A204.1 (cell line): ENCODE measurements around the gene CCDC127.
"Not testable (repeated sequence)": the region's sequence is repeated elsewhere in the genome, so short reads cannot be mapped to it uniquely, and the experiment has no call there.

Experiments
- FAIRE-seq: peaks from 2 replicates; lab custom pipeline; 2012; peaks lifted over from hg19 to GRCh38; lab: Jason Lieb, UNC

Gene CCDC127

DNA sequence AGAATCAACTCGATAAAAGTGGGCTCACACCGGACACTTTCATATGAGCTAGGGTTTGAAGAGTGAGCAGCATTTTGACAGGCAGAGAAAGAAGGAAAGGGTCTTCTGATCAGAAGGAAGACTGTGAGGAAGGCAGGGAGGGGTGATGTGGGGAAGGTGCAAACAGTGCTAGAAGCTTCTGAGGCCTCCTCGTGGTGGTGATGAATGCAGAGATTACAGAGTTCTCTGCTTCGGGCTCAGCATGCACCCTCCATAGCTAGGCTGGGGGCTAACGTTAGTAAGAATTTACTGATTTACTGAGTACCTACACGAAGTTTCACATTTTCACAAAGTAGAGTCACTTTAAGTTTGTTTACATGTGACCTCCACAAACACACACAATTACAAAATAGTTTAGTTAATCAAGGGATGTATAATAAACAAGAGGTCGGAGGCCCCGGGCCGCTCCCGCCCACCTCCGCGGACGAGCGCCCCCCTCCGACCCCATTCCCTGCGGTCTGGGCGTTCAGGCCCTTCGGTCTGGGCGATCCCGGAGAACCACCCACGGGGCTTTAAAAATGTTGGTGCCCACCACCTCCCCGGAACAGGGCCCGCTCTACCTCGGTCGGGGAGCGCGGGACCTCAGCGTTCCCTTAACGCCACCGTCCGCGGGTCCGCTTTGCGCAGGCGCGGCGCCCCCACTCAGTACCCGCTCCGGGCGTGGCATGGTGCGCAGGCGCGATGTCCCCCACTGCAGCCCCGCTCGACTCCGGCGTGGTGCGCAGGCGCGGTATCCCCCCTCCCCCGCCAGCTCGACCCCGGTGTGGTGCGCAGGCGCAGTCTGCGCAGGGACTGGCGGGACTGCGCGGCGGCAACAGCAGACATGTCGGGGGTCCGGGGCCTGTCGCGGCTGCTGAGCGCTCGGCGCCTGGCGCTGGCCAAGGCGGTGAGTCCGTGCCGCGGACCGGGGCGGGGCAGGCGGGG lies at the start of gene CCDC127, which contains the start of gene SDHA:
Gene CCDC127, minus strand, starts transcription at position 660 of the 963 bp plus-strand sequence. CDS start 1,304 bp downstream, outside the sequence.
Gene SDHA, plus strand, starts transcription at position 827 of the 963 bp plus-strand sequence. Its CDS starts 36 bp downstream, at position 863.
- not testable (repeated sequence) for FAIRE-seq

DNA sequence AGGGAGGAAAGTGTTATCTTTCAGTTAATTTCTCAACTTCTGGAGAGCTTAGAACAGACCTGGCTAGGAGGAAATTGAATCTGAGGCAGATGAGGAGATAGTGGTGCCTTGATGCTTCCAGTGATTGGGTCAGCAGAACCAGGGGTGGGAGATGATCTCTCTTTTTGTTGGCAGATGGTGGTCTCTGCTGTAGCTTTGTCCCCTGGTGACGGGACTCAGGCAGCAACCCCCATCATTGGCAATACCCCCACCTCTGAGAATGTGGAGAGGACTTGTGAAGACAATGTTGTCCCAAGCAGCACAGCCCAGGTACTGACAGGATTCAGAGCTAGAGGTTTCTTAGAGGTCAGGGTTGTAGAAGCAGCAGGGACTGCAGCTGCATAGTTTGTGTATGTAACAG lies 49.8 kb upstream of the CCDC127 start:
- no peak for FAIRE-seq

GRCh38 chr5:266311-267026 lies 48.5 kb upstream of the CCDC127 start:
- FAIRE-seq = not testable (repeated sequence)

- no peak for FAIRE-seq
Observed at GRCh38 chr5:264338-264737, 46.4 kb upstream of the CCDC127 start.

GRCh38 chr5:263275-263974 lies 45.5 kb upstream of the CCDC127 start:
- FAIRE-seq = not testable (repeated sequence)

DNA sequence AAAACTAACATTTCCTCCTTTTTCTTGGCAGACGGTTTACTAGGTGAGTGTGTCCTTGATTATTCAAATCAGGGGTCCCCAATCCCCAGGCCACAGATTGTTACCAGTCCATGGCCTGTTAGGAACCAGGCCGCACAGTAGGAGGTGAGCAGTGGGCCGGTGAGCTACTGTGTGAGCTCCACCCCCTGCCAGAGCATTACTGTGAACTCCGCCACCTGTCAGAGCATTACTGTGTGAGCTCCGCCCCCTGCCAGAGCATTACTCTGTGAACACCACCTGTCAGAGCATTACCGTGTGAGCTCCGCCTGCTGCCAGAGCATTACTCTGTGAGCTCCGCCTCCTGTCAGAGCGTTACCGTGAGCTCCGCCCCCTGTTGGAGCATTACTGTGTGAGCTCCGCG lies 39.2 kb upstream of the CCDC127 start:
- no peak for FAIRE-seq

GRCh38 chr5:256347-256746 lies 38.4 kb upstream of the CCDC127 start:
- not testable (repeated sequence) for FAIRE-seq

DNA sequence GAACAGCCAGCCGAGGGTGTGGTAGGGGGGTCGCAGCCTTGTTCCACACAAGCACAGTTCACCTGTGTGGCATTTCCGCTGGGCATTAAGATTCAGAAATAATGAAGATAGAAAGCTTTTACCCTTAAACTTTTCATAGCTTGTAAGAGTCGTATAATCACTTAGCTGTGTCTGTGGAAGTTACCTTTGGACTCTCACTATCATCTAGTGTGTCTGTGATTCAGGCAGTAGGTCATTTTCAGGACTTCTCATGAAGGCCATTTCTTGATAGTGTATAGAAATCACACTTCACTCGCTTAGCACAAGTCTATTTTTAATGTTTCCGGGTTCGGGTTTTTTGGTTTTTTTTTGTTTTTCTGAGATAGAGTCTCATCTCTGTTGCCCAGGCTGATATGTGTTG lies 37.2 kb upstream of the CCDC127 start:
- FAIRE-seq = not testable (repeated sequence)

GRCh38 chr5:254322-254721 lies 36.4 kb upstream of the CCDC127 start:
- not testable (repeated sequence) for FAIRE-seq

- FAIRE-seq = no peak
Observed at GRCh38 chr5:252546-252945, 34.6 kb upstream of the CCDC127 start.

DNA sequence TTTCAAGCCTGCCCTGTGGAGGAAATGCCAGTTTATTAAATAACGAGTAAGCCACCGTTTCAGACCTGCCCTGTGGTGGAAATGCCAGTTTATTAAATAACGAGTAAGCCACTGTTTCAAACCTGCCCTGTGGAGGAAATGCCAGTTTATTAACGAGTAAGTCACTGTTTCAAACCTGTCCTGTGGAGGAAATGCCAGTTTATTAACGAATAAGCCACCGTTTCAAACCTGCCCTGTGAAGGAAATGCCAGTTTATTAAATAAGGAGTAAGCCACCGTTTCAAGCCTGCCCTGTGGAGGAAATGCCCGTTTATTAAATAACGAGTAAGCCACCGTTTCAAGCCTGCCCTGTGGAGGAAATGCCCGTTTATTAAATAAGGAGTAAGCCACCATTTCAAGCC lies 34.0 kb upstream of the CCDC127 start:
- FAIRE-seq = not testable (repeated sequence)

DNA sequence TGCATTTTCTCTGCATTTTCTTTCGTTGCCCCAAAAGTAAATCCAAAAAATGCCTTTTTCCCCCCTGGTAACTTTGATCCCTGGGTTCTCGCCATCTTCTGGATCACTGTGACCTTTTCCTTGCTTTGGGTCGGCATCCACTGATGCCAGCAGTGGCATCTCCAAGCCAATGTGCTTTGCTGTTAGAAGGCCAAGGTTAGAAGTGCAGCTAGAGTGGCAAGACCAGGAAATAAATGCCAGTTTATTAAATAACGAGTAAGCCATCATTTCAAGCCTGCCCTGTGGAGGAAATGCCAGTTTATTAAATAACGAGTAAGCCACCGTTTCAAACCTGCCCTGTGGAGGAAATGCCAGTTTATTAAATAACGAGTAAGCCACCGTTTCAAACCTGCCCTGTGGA lies 33.6 kb upstream of the CCDC127 start:
- FAIRE-seq = not testable (repeated sequence)

- FAIRE-seq = not testable (repeated sequence)
Observed at GRCh38 chr5:251016-251415, 33.1 kb upstream of the CCDC127 start.

- FAIRE-seq = not testable (repeated sequence)
Observed at GRCh38 chr5:250396-250795, 32.4 kb upstream of the CCDC127 start.

DNA sequence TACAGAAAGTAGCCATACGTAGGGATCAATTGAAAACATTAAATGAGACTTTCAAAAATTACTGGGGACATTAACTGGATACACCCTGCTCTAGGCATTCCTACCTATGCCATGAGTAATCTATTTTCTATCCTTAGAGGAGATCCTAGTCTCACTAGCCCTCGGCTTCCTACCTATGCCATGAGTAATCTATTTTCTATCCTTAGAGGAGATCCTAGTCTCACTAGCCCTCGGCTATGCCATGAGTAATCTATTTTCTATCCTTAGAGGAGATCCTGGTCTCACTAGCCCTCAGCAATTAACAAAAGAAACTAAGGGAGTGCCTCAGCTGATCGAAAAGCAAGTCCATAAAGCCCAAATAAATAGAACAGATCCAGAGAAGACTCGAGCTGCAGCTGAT lies 27.8 kb upstream of the CCDC127 start:
- not testable (repeated sequence) for FAIRE-seq

DNA sequence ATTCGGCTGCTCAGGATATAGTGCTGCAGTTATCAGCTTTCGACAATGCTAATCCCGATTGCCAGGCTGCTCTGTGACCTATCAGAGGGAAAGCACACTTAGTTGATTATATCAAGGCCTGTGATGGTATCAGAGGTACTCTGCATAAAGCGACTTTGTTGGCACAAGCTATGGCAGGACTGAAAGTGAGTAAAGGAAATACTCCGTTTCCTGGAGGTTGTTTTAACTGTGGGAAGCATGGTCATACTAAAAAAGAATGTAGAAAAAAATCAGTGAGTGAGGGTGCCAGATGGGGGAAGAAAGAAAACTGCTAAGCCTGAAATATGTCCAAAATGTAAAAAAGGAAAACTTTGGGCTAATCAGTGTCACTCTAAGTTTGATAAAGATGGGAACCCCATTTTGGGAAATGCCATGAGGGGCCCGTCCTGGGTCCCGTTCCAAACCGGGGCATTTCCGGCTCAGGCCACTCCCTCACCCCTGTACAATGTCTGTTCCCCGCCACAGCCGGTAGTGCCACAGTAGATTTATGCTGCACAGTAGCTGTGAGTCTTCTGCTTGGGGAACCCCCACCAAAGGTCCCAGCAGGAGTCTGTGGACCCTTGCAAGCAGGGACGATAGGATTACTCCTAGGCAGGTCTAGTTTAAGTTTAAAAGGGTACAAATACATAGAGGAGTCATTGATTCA lies 25.9 kb upstream of the CCDC127 start:
- FAIRE-seq = not testable (repeated sequence)

DNA sequence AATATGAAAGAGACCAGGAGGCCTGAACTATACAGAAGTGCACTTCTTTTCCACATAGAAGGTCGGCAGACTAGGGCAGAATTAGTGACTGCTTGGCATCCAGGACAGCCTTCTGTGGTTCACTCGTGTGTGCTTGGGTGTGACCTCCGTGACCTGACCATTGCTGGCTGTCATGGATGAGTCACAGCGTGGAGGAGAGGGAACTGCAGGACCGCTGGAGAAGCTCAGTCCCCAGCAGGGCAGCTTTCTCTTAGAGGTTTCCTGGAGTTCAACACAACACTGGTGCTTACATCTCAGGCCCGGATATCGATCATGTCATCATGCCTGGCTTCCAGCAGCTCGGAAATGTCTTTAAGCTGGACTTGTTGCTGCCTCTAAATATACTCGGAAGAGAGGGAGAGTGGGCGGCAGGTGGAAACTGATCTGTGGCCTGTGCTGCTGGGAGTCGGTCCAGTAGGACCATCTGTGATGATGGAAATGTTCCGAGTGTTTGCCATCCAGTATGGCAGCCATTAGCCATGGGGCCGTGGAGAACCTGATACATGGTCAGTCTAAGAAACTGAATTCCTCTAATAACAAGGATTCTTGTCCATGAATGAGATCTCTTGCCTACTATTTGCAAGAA lies 23.2 kb upstream of the CCDC127 start:
- not testable (repeated sequence) for FAIRE-seq

DNA sequence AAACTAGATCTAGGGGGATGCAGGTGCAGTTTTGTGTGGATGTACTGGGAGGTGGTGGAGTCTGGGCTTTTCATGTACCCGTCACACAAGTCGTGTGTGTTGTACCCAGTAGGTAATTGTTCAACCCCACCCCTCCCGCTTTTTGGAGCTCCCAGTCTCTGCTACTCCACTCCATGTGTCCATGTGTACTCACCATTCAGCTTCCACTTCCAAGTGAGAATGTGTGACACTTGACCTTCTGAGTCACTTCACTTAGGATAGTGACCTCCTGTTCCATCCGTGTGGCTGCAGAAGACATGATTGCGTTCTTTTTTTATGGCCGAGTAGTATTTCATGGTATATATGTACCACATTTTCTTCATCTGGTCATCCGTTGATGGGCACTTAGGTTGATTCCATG lies 22.6 kb upstream of the CCDC127 start:
- FAIRE-seq = not testable (repeated sequence)

DNA sequence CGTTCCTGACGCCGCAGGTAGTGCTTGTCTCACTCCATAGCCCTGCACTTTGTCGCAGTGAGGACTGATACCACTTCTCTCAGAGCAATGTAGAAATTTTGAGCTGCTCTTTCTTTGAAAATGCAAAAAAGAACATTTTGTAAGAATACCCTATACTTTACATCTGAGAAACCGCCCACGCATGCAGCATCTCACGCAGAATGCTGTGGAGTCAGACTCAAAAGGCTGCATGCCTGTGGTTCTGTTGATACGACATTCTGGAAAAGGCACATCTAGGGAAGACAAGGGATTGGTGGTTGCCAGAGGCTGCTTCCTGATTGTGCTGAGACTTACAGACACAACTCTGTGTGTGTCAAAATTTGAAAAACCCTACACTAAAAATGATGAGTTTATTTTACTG lies 20.0 kb upstream of the CCDC127 start:
- not testable (repeated sequence) for FAIRE-seq

DNA sequence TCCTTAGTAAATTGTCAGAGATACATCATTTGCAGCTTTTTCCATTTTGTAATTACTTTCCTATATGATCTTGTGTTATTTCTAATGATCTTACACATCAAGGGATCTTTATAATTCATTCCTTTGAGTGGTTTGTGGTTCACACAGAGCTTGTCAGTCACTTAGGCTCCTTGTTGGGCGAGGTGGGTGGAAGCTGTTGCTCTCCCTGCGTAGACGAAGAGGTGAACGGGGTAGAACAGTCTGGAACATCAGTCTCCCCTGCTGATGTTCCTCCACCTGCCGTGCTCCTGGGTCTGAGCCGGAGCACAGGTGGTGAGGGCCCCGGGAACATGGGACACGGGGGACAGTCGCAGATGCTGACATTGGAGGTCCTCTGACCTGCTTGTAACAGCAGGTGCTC lies 17.6 kb upstream of the CCDC127 start:
- FAIRE-seq = not testable (repeated sequence)

- no peak for FAIRE-seq
Observed at GRCh38 chr5:234450-234849, 16.5 kb upstream of the CCDC127 start.
